ENCODE measurements around the gene PACSIN2.

DNA sequence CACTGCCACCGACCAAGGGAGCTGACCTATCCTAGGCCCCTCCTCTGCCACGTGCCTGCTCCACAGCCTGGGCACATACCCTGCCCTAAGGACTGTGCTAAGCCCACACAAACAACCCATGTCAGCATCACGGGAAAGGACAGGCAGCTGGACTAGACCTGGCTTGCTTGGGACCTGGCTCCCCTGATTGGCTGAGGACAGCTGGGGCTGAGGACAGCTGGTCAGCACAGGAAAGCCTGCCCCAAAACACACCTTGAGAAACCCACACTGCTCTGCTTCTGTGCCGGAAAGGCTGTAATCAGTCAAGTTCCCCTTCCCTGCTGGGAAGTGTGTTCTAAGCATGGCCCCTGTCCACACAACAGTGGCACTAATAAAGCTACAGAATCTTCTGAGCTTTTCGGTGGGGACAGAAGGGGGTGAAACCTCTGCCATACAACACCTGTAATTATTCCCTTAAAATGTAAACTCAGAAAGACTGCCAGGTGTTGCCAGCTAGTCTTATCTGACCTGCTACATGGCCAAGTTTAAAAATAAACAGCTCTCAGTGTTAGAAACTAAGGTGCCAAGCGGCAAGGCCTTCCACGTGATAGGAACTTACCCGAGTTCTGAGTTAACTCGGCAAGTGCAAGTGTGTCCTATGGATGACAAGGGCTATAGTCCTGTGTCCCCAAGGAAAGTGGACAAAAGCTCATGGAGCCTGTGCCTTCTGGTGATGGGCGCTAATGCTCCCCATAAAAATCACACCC is 122.2 kb downstream of the PACSIN2 start:
- TF ChIP-seq, protein P1, sequence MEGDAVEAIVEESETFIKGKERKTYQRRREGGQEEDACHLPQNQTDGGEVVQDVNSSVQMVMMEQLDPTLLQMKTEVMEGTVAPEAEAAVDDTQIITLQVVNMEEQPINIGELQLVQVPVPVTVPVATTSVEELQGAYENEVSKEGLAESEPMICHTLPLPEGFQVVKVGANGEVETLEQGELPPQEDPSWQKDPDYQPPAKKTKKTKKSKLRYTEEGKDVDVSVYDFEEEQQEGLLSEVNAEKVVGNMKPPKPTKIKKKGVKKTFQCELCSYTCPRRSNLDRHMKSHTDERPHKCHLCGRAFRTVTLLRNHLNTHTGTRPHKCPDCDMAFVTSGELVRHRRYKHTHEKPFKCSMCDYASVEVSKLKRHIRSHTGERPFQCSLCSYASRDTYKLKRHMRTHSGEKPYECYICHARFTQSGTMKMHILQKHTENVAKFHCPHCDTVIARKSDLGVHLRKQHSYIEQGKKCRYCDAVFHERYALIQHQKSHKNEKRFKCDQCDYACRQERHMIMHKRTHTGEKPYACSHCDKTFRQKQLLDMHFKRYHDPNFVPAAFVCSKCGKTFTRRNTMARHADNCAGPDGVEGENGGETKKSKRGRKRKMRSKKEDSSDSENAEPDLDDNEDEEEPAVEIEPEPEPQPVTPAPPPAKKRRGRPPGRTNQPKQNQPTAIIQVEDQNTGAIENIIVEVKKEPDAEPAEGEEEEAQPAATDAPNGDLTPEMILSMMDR (IDR thresholded peaks at IDR 0.05; ENCODE audit: low read depth, low read length) = no peak
- TF ChIP-seq POLR2A (IDR thresholded peaks at IDR 0.05; ENCODE audit: extremely low read depth, insufficient read length) = no peak
- TF ChIP-seq, protein P2, sequence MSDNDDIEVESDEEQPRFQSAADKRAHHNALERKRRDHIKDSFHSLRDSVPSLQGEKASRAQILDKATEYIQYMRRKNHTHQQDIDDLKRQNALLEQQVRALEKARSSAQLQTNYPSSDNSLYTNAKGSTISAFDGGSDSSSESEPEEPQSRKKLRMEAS (IDR thresholded peaks at IDR 0.05; ENCODE audit: low read depth, low read length) = no peak
